Measurements from ENCODE around the gene SEPHS2.
"Not testable (repeated sequence)": the region's sequence is repeated elsewhere in the genome, so short reads cannot be mapped to it uniquely, and the experiment has no call there.

Gene SEPHS2

DNA sequence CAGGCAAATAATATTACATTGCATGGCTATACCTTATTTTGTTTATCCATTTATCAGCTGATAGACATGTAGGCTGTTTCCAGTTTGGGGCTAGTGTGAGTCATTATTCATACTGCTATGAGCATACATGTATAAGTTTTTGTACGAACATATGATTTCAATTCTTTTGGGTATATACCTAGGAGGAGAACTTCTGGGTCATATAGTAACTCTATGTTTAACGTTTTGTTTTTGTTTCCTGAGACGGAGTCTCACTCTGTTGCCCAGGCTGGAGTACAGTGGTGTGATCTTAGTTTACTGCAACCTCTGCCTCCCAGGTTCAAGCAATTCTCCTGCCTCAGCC, 24.5 kb upstream of the SEPHS2 start:
- in situ Hi-C loops (cut with HindIII; ENCODE audit: low sequenced_read_pairs), result no loop called here

DNA sequence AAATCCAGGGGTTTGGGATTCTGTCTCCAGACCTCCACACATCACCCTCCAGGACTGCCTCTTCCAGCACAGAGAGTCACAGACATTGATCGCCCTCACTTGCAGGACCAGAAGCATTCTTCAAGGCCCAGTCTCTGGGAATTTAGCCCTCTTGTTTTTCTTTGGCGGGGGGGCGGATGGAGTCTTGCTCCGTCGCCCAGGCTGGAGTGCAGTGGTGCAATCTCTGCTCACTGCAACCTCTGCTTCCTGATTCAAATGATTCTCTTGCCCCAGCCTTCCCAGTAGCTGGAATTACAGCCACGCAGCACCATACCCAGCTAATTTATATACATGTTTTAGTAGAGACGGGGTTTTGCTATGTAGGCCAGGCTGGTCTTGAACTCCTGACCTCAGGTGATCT, 18.4 kb upstream of the SEPHS2 start:
- in situ Hi-C loops (cut with HindIII; ENCODE audit: low sequenced_read_pairs), result no loop called here

DNA sequence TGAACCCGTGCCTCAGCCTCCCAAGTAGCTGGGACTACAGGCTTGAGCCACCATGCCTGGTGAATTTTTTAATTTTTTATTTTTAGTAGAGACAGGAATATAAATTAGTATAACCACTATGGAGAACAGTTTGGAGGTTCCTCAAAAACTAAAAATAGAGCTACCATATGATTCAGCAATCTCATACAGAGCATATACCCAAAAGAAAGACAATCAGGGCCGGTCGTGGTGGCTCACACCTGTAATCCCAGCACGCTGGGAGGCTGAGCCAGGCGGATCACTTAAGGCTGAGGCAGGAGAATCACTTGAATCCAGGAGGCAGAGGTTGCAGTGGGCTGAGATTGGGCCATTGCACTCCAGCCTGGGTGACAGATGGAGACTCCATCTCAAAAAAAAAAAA, 15.8 kb upstream of the SEPHS2 start:
- in situ Hi-C loops (cut with HindIII; ENCODE audit: low sequenced_read_pairs), result not testable (repeated sequence)

DNA sequence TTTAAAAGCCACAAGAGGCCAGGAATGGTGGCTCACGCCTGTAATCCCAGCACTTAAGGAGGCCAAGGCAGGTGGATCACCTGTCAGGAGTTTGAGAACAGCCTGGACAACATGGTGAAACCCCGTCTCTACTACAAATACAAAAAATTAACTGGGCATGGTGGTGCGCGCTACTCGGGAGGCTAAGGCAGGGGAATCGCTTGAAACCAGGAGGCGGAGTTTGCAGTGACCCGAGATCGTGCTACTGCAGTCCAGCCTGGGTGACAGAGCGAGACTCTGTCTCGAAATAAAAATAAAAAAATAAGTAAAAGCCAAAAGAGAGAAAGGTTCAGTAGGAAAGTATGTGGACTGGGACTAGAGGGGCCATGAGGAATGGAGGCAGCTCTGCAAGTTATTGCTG, 13.8 kb upstream of the SEPHS2 start:
- in situ Hi-C loops (cut with HindIII; ENCODE audit: low sequenced_read_pairs), result no loop called here

DNA sequence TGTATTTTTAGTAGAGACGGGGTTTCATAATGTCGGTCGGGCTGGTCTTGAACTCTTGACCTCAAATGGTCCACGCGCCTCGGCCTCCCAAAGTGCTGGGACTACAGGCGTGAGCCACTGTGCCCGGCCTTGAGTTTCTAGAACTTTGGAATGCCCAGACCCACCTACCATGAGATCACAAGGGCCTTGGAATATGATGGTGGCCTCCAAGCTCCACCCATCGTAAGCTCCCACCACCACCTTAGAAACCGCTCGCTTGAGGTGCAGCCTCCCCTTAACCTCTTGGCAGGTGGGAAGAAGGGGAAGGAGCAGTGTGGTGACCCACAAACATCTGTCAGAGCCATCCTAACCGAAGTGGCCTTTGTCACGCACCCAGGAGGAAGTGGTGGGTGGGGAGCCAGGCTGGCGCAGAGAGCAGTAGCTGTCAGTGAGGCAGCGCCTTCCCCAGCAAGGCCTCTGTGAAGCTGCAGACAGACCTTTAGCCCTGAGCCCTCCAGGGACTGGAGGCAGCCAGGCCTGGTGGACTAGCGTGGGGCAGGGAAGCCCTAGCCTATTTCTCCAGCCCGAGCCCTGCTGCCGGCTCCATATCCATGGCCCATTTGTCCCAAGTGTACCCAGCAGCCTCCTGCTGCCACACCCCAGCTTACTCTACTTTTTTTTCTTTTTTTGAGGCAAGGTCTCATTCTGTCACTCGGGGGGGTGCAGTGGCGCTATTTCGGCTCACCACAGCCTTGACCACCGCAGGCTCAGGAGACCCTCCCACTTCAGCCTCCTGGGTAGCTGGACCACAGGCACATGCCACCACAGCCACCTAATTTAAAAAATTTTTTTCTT, 13.1 kb upstream of the SEPHS2 start:
- in situ Hi-C loops (cut with HindIII; ENCODE audit: low sequenced_read_pairs), result no loop called here

DNA sequence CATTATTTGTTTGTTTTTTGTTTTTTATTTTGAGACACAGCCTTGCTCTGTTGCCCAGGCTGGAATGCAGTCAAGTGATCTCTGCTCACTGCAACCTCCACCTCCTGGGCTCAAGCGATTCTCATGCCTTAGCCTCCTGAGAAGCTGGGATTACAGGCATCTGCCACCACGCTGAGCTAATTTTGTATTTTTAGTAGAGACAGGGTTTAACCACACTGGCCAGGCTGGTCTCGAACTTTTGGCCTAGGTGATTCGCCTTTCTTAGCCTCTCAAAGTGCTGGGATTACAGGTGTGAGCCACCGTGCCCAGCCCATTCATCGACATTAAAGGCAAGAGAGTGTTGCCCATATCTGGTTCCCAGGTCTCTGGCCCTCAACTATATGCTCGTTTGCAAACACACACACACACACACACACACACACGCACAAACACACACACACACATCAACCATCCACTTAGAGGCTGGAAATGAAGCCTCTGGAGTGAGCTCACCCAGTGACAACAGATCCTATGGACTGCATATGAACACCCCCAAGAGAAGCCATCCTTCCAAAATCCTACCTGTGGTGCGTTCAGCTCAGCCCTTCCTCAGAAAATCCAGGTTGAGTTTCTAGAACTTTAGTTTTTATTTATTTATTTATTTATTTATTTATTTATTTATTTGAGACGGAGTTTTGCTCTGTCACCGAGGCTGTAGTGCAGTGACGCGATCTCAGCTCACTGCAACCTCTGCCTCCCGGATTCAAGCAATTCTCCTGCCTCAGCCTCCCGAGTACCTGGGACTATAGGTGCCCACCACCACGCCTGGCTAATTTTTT, 12.3 kb upstream of the SEPHS2 start:
- in situ Hi-C loops (cut with HindIII; ENCODE audit: low sequenced_read_pairs), result no loop called here

DNA sequence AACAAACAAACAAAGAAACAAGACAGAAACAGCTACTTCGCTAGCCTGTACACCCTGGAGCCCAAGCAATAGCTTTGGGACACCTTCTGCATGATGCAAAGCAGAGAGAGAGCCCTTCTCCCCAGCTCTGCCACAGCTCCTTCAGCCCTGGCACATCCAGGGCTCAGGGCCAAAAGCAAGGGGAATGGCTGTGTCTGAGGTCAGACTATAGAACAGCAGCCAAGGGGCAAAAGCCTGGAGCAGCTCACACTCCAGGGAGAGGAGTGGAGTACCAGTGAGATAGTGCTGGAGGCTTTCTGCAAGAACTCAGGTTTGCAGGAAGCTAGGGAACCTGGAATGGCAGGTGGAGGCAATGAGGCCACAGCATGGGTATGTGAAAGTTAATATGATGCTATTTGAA, 11.6 kb upstream of the SEPHS2 start:
- in situ Hi-C loops (cut with HindIII; ENCODE audit: low sequenced_read_pairs), result no loop called here

DNA sequence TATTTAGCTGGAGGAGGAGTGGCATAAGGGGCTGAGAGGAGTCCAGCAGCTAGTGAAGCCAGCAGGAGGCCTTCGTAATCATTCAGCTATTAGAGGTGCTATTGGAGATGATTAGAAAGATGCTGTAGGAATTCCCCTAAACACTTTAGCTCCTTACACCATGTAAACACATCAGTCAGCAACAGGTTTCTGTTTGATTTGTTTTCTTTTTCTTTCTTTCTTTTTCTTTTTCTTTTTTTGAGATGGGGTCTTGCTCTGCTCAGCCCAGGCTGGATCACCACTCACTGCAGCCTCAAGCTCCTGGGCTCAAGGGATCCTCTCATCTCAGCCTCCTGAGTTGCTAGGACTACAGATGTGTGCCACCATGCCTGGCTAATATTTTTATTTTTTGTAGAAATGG, 10.6 kb upstream of the SEPHS2 start:
- in situ Hi-C loops (cut with HindIII; ENCODE audit: low sequenced_read_pairs), result no loop called here

DNA sequence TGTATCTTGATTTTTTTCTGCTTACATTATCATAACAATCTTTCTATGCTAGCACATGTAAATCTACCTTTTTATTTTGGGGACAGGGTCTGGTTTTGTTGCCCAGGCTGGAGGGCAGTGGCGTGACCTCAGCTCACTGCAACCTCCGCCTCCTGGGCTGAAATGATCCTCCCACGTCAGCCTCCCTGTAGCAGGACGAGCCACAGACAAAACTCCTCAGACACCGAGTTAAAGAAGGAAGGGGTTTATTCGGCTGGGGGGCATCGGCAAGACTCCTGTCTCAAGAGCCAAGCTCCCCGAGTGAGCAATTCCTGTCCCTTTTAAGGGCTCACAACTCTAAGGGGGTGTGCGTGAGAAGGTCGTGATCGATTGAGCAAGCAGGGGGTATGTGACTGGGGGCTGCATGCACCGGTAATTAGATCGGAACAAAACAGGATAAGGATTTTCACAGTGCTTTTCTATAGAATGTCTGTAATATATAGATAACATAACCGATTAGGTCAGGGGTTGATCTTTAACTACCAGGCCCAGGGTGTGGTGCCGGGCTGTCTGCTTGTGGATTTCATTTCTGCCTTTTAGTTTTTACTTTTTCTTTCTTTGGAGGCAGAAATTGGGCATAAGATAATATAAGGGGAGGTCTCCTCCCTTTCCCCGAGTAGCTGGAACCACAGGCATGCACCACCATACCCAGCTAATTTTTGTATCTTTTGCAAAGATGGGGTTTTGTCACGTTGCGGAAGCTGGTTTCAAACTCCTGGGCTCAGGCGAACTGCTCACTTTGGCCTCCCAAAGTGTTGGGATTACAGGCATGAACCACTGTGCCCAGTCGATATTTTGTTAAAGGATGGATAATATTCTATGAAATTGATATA, 7.3 kb upstream of the SEPHS2 start:
- in situ Hi-C loops (cut with HindIII; ENCODE audit: low sequenced_read_pairs), result not testable (repeated sequence)

DNA sequence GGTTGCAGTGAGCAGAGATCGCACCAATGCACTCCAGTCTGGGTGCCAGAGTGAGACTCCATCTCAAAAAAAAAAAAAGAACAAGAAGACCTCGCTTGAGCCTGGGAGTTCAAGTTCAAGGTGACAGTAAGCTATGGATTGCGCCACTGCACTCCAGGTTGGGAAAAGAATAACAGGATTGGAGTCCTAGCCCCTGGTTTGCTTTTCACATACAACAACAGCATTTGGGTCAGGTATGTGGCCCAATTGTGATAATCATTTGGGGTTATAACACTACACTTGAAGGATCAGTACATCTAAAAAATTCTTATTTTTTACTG, 3.4 kb upstream of the SEPHS2 start:
- in situ Hi-C loops (cut with HindIII; ENCODE audit: low sequenced_read_pairs), result no loop called here

DNA sequence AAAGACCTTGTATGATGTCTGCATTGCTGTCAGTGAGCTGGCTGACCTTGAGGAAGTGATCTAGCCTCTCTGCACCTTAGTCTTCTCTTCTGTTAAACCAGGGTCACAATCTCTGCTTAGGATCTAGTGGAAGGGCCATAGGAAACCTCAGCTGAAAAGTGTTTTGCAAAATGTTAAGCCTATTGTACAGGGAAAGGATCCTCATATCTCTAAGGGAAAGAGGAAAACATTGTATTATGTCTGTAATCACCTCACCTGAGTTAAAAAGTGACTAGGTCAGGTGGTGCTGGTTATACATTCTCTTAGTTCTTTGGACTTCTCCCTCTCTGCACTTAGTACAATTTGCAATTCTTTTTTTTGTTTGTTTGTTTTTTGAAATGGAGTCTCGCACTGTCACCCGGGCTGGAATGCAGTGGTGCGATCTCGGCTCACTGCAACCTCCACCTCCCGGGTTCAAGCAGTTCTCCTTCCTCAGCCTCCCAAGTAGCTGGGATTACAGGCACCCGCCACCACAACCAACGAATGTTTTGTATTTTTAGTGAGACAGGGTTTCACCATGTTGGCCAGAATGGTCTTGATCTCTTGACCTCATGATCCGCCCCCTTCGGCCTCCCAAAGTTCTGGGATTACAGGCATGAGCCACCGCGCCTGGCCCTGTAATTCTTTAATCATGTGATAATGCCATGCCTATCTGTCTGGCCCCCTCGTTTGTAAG, 2.0 kb upstream of the SEPHS2 start:
- in situ Hi-C loops (cut with HindIII; ENCODE audit: low sequenced_read_pairs), result no loop called here

DNA sequence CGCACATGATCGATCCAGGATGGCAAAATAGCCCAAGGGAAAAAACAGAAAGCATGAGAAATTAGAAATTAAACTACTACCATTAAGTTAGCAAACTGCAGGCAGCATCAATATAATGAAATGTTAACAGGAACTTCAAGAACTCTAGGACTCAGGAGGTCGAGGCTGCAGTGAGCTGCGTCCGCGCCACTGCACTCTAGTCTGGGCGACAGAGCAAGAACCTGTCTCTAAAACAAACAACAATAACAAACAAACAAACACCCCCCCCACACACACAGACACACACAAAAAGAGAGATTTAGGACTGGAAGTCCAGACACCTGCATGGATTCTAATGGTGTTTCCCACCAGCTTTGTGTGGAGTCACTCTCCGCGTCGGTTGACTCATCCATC, 525 bp upstream of the SEPHS2 start:
- in situ Hi-C loops (cut with HindIII; ENCODE audit: low sequenced_read_pairs), result no loop called here

DNA sequence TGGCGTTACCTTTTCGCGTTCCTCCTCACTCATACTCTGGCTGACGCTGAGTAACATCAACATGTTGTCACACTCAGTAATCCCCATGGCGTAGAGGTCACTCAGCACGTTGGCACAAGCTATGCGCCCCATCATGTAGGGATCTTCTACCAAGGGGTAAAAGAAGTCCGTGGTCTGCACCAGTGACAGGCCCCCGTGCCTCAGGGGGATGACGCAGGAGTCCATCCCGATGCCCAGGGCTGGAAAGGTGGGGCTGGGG, 596 bp downstream of the SEPHS2 start:
- in situ Hi-C loops (cut with HindIII; ENCODE audit: low sequenced_read_pairs), result no loop called here

DNA sequence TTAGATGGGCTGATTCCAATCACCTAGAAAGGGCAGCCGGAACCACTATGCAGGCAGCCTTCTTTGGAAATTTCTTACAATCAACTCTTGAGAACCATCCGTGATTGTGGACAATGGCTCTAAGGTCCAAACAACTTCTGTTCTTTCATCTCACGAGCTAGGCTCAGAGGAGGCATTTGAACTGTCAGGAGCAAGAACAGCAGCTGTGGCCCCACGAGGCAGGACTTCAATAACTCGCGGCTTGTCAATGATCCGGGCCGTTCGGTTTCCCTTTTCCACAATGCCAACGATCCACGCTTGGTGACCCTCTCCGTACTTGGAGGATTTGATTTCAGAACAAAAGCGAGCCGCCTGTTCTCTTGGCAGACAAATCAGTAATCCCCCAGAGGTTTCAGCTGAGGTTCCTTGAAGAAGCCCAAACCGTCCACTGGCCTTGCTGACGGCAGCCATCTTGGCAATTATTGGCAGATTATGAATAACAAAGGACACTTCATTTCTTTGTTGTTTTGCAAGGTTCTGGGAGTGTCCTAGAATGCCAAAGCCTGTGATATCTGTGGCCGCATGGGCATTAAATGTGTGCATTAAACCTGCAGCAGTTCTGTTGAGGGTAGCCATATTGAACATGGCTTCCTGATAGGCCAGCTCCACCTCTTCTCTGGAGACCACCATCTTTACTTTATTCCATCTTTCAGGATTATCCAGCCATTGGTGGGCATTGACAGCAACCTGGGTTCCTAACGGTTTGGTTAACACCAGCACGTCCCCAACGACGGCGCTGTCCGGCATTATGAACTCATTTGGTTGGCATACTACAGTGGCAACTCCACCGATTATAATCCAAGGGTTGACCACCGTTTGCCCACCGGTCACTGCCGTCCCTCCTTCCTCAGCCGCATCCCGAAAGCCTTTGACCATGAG, 1.2 kb downstream of the SEPHS2 start:
- in situ Hi-C loops (cut with HindIII; ENCODE audit: low sequenced_read_pairs), result no loop called here

DNA sequence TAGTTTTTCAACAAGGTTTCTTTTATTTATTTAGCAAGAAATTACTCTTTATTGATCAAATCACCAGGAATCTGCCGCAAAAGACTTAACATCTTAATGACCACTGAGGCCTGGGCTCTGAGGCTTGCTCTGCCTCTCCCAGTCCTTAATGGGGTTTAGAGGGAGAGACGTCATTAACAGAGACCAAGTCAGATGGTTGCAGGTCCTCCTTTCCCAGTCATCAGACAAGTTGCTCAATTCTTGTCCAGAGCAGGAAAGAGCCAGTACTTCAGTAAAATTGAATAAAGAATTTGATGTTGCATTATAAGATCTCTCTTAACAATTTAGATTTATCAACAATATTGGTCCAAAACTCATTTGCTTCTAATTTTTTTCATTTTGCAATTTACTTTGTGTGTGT, 2.0 kb downstream of the SEPHS2 start:
- in situ Hi-C loops (cut with HindIII; ENCODE audit: low sequenced_read_pairs), result no loop called here

DNA sequence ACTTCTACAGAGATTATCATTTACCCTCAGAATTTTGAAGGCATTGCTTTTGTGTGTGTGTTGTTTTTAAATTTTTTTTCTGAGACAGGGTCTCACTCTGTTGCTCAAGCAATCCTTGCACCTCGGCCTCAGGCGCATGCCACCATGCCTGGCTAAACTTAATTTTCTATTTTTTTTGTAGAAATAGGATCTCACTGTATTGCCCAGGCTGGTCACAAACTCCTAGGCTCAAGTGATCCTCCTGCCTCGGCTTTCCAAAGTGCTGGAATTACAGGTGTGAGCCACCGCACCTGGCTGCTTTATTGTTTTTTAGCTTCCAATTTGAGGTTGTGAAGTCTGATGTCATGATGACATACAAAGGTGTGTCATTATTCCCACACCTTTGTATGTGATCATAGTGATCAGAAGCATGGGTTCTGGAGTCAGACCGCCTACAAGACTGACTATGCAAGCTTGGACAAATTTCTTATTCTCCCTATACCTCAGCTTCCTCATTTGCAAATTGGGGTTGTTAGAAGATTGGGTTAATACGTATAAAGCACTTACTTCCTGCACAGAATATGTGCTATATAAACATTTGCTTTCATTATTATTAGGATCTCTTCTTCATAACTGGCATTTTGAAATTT, 5.8 kb downstream of the SEPHS2 start:
- in situ Hi-C loops (cut with HindIII; ENCODE audit: low sequenced_read_pairs), result no loop called here

DNA sequence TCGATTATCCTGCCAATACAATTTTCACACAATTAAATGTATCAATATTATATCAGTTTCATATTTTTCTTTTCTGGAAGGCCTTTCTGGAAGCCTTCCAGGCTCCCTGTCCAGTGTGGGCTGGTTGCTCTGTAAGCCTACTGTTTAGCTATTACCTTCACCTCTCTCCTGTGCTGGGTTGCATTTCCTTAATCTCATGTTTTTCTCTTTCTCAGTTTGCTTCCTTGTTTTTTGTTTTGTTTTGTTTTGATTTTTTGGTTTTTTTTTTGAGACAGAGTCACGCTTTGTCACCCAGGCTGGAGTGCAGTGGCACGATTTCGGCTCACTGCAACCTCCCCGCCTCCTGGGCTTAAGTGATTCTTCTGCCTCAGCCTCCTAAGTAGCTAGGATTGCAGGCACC, 6.8 kb downstream of the SEPHS2 start:
- in situ Hi-C loops (cut with HindIII; ENCODE audit: low sequenced_read_pairs), result no loop called here

DNA sequence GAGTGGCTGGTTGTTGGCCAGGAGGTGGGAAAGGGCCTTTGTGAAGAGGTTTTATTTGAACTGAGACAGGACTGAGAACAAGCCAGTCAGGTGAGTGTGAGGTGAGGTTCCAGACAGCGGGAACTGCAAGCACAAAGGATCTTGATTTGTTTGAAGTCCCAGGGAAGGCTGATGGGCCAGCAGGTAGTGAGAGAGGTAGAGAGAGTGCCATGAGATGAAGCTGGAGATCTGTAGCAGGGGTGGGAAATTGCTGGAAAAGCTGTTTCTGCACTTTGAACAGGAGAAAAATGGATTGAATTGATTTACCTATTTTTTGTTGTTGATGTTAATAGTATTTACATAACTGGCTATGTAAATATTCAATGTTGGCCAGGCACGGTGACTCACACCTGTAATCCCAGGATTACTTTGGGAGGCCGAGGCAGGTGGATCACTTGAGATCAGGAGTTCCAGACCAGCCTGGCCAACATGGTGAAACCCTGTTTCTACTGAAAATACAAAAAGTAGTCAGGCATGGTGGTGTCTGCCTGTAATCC, 8.1 kb downstream of the SEPHS2 start:
- in situ Hi-C loops (cut with HindIII; ENCODE audit: low sequenced_read_pairs), result no loop called here

DNA sequence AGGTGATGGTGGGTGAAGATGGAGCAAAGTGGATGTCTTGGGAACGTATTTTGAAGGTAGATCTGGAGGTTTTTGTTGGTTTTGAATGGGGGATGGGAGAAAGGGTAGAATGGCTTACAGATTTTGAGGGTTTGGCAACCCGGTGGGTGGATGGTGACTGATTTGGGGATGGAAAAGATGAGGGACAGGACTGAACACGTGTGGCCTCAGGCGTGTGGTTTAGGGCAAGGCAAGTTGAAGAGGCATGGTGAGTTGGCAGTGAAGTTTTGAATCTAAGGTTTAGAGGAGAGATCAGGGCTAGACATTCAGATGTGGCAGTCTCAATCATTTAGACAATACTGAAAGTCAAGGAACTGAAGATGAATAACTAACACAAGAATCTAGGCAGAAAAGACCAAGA, 10.8 kb downstream of the SEPHS2 start:
- in situ Hi-C loops (cut with HindIII; ENCODE audit: low sequenced_read_pairs), result no loop called here
